ENCODE data around the gene TBX1. TPM values are rescaled to one million over a fixed set of nuclear protein-coding genes. Genes with fewer than 3 reads are reported as not detected.

Gene TBX1
- total RNA-seq (2014; rRNA removed; shearing (Covaris generic)): 6.2 and 6.7 TPM in 2 replicates

GRCh38 chr22:19760058-19760950 is at the start of gene TBX1:
Gene TBX1, plus strand, starts transcription at chr22:19760778. Its CDS starts 66 bp downstream, at chr22:19760844.
- peak; percentile 89 for DNase-seq
- no peaks in the 10 kb centered on the region for H3K36me3 ChIP-seq (replicated peaks; ENCODE audit: control insufficient read depth, insufficient read depth, low read length)
- peak within 1 kb of the TSS; percentile 42 for H3K4me3 ChIP-seq (ENCODE audit: insufficient read depth, low read depth, low read length)
- H3K27me3 ChIP-seq (ENCODE audit: control insufficient read depth, insufficient read depth, low read length): peaks cover 96% of the 10 kb centered on the region

DNA sequence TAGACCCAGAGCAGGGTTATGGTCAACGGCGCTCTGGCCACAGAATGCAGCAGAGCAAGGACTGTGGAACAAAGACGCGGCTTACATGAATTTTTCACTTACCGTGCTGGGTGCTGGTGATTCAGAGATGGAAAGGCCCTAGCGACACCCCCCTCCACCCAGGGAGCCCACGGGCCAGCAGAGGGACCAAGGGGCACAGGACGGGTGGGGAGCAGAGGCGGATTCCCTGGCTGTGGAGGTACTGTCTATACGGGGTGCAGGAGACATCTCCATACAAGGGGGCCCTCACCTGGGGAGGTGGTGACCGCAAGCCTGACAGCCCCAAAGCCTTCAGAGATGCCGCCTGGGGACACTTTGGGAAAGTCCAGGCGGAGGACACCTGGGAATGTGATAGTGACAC is 47.3 kb upstream of the TBX1 start:
- H3K4me3 ChIP-seq (ENCODE audit: insufficient read depth, low read depth, low read length): no peak overlapping the region
- DNase-seq: peak; percentile 41
- H3K27me3 ChIP-seq (ENCODE audit: control insufficient read depth, insufficient read depth, low read length): peaks cover 21% of the 10 kb centered on the region
- no peaks in the 10 kb centered on the region for H3K36me3 ChIP-seq (replicated peaks; ENCODE audit: control insufficient read depth, insufficient read depth, low read length)

DNA sequence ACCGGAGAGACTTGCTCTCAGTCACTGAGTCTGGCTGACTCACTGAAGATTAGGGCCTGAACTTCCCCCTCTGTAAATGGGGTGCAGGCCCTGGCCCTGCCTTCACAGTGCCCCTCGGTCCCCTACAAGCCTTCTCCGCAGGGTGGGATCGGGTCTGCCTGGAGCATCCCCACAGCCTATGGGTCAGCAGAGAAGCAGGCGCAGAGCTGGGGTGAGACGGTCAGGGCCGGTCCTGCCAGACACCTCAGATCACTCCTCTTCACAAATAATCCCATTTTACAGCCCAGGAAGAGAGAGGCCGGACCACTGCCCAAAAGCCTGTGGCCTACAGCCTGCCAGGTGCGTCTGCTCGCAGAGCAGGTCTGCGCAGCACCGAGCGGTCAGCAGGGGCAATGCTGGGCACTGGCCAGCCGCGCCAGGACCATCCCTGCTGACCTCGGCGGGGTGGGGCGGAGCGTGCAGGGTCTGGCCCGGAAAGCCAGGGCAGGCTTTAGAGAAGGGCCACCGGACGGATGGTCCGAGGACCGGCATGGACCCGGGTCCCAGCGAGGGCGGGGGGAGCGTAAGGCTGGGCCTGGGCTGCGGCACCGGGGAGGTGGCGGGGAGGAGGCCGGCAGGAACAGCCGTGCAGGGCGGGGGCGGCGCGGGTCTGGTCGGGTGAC is 46.8 kb upstream of the TBX1 start:
- Histone ChIP-seq H3K4me3 (ENCODE audit: insufficient read depth, low read depth, low read length) (peak overlapping the region; percentile 27), H3K27me3 (ENCODE audit: control insufficient read depth, insufficient read depth, low read length) (peaks cover 26% of the 10 kb centered on the region), H3K36me3 (replicated peaks; ENCODE audit: control insufficient read depth, insufficient read depth, low read length) (no peaks in the 10 kb centered on the region)
- DNase-seq: peak; percentile 91

GRCh38 chr22:19714312-19715187 is 46.0 kb upstream of the TBX1 start, which contains the start of gene SEPTIN5:
Gene SEPTIN5, plus strand, starts transcription at chr22:19714503. Its CDS starts 86 bp downstream, at chr22:19714589.
- peak; percentile 82 for DNase-seq
- Histone ChIP-seq H3K36me3 (replicated peaks; ENCODE audit: control insufficient read depth, insufficient read depth, low read length) (no peaks in the 10 kb centered on the region), H3K4me3 (ENCODE audit: insufficient read depth, low read depth, low read length) (peak within 1 kb of the TSS; percentile 56), H3K27me3 (ENCODE audit: control insufficient read depth, insufficient read depth, low read length) (peaks cover 34% of the 10 kb centered on the region)

DNA sequence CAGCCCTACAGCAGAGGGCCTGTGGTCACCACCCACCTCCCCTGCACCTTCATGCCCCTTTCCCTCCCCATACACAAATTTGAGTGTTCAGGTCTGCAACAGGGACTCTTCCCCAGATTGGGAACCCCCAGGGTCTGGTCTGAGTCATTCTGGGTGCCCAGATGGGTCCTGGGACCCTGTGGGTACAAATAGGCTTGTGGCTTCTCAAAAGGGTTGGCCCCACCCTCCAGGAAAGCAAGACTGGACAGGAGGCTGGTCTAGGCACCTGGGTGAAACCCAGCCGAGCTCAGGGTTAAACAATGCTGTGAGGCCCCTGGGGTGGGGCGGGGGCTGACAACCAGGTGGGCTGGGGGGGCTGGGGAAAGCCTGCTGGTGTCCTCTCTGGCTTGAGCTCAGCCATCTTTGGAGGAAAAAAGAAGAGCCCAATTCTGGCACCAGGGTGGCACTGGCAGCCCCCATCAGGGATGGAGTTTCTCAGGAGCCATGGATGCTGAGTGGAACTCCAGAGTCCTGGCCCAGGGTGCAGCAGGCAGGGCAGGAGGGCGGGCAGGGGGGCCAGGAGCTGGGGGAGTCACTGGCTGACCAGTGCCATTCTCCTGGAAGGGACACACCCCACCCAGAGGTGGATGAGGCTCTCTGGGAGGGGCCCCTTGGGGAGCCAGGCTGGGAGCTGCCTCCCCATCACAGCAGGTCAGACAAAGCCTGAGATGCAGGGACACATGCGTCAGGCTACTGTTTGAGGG is 45.2 kb upstream of the TBX1 start:
- peaks cover 42% of the 10 kb centered on the region for H3K27me3 ChIP-seq (ENCODE audit: control insufficient read depth, insufficient read depth, low read length)
- no peaks in the 10 kb centered on the region for H3K36me3 ChIP-seq (replicated peaks; ENCODE audit: control insufficient read depth, insufficient read depth, low read length)
- peak overlapping the region; percentile 56 for H3K4me3 ChIP-seq (ENCODE audit: insufficient read depth, low read depth, low read length)
- peak; percentile 55 for DNase-seq

DNA sequence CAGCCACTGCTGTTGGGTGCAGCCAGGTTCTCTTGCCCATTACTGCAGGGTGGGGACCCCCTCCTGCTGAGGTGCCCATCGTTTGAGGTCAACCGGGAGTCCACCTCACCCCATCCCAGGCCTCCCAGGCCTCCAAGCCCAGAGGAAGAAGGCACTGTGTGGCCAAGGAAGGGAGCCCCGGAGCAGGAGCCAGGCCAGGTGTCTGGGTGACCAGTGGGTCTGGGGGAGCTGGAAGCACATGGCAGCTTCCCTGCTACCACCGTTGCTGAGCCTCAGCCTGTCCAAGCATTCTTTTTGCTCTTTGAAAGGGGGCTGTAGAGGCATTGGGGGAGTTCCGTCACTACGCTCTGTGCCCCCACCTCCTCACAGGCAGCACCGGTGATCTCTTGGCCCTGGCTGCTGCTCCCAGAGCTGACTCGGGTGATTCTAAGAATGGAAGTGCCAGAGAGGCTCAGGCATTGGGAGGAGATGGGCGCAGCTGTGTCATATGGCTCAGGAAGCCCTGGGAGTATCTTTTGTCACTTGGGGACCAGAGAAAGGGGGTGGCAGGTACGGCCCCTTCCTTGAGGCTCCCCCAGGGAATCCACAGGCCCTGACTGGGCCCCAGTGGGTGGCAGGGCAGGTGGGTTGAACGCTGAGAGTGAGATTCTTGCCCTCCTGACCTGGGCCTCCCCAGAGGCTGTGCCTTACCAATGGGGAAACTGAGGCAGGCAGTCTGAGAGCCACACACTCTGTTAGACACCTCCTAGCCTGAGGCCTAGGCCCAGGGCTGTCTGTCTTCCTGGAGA is 44.3 kb upstream of the TBX1 start:
- Histone ChIP-seq H3K36me3 (replicated peaks; ENCODE audit: control insufficient read depth, insufficient read depth, low read length) (no peaks in the 10 kb centered on the region), H3K27me3 (ENCODE audit: control insufficient read depth, insufficient read depth, low read length) (peaks cover 51% of the 10 kb centered on the region), H3K4me3 (ENCODE audit: insufficient read depth, low read depth, low read length) (no peak overlapping the region)
- DNase-seq: peak; percentile 55

DNA sequence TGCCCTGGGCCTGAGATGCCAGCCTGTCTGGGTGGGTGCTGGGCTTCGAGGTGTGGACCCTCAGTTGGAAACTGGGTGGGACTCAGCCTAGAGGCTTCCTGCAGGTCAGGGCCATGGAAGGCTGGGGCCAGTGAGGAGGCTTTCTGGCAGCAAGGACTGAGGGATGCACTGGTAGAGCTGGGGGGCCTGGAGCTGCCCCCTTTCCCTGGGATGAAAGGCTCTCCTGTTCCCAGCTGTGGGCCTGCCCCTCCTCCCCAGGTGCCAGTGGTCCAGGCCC is 43.8 kb upstream of the TBX1 start:
- Histone ChIP-seq H3K27me3 (ENCODE audit: control insufficient read depth, insufficient read depth, low read length) (peaks cover 56% of the 10 kb centered on the region), H3K36me3 (replicated peaks; ENCODE audit: control insufficient read depth, insufficient read depth, low read length) (no peaks in the 10 kb centered on the region), H3K4me3 (ENCODE audit: insufficient read depth, low read depth, low read length) (no peak overlapping the region)
- no peak for DNase-seq

GRCh38 chr22:19717181-19717580 is 43.4 kb upstream of the TBX1 start:
- no peak overlapping the region for H3K4me3 ChIP-seq (ENCODE audit: insufficient read depth, low read depth, low read length)
- H3K36me3 ChIP-seq (replicated peaks; ENCODE audit: control insufficient read depth, insufficient read depth, low read length): no peaks in the 10 kb centered on the region
- peak; percentile 79 for DNase-seq
- H3K27me3 ChIP-seq (ENCODE audit: control insufficient read depth, insufficient read depth, low read length): peaks cover 60% of the 10 kb centered on the region

DNA sequence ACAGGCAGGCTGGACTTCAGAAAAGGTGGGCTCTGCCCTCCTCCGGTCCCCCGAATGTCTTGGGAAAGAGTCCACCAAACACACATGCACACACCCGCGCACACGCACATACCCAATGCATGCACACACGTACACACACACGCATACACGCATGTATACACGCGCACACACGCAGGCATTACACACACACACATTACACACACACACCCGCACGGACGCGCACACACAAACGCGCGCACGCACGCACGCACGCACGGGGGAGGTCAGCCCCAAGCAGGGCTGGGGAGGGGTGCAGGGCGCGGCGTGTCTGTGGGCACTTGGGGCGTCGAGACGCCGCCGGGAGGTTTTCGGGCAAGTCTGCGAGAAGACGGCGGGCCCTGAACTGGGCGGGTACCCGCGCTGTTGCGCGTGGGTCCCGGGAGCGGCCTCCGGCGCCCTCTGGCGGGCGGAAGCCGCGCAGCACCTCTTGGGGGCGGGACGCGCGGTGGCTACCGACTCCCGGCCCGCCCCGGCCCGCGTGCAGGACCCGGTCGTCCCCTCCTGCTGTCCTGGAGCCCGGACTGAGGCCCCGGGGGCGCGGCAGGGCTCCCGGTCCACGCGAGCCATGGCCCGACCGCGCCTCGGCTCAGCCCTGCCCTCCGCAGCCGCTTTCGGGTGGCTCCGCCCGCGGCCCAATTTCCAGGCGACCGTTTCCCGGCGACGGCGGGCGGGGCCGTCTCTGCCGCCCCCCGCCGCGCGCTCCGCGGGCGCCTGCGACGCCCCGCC is 42.7 kb upstream of the TBX1 start:
- Histone ChIP-seq H3K36me3 (replicated peaks; ENCODE audit: control insufficient read depth, insufficient read depth, low read length) (no peaks in the 10 kb centered on the region), H3K4me3 (ENCODE audit: insufficient read depth, low read depth, low read length) (peak overlapping the region; percentile 63), H3K27me3 (ENCODE audit: control insufficient read depth, insufficient read depth, low read length) (peaks cover 67% of the 10 kb centered on the region)
- peak; percentile 98 for DNase-seq

DNA sequence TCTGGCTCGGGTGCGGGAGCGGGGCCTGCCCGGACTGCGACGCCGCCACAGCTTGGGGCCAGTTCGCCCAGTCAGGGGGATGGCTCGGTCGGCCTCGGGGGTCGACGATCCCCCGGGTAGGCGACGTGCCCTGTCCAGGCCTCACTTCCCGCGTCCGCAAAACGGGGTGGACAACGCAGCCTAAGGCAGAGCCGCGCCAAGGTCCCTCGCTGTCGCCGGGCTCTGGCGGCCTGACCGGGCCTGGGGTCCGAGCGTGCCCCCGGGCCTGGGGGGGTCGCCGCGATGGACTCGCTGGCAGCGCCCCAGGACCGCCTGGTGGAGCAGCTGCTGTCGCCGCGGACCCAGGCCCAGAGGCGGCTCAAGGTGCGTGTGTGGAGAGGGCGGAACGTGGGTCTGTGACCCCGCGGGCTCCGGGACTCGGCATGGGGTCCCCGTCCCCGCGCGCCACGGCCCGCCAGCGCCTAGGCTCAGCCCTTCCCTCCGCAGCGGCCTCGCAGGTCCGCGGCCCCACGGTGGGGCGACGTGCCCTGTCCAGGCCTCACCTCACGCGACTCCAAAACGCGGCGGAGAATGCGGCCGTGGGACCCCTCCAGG is 42.0 kb upstream of the TBX1 start:
- peaks cover 69% of the 10 kb centered on the region for H3K27me3 ChIP-seq (ENCODE audit: control insufficient read depth, insufficient read depth, low read length)
- DNase-seq: no peak
- H3K36me3 ChIP-seq (replicated peaks; ENCODE audit: control insufficient read depth, insufficient read depth, low read length): no peaks in the 10 kb centered on the region

GRCh38 chr22:19719050-19719482 is 41.5 kb upstream of the TBX1 start:
- H3K4me3 ChIP-seq (ENCODE audit: insufficient read depth, low read depth, low read length): peak overlapping the region; percentile 63
- DNase-seq: peak; percentile 83
- no peaks in the 10 kb centered on the region for H3K36me3 ChIP-seq (replicated peaks; ENCODE audit: control insufficient read depth, insufficient read depth, low read length)
- peaks cover 69% of the 10 kb centered on the region for H3K27me3 ChIP-seq (ENCODE audit: control insufficient read depth, insufficient read depth, low read length)

More for the DNA sequence above, 42.0 kb upstream of the TBX1 start:
- peak overlapping the region; percentile 63 for H3K4me3 ChIP-seq (ENCODE audit: insufficient read depth, low read depth, low read length)

DNA sequence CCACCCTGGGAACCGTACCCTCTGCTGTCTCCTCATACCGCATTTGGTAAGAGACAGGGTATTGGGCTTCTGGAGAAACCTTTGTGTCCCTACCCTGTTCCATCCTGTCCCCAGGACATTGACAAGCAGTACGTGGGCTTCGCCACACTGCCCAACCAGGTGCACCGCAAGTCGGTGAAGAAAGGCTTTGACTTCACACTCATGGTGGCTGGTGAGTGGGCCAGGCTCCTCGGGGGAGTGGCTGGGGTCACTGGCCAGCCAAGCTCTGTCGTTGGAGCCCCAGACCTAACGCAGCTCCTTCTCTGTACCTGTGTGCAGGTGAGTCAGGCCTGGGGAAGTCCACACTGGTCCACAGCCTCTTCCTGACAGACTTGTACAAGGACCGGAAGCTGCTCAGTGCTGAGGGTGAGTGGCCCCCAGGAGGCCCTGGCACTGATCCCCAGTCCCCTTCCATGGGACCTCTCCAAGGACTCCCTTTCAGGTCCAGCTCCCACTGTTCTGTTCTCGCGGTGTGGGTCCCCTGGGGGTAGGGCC is 41.0 kb upstream of the TBX1 start:
- Histone ChIP-seq H3K4me3 (ENCODE audit: insufficient read depth, low read depth, low read length) (no peak overlapping the region), H3K27me3 (ENCODE audit: control insufficient read depth, insufficient read depth, low read length) (peaks cover 73% of the 10 kb centered on the region)

More for the DNA sequence above, 41.0 kb upstream of the TBX1 start:
- peak; percentile 63 for DNase-seq
- H3K36me3 ChIP-seq (replicated peaks; ENCODE audit: control insufficient read depth, insufficient read depth, low read length): no peaks in the 10 kb centered on the region
